IPS-18a (cell line): Measurements from ENCODE around the gene KCNAB2.
"Not testable (repeated sequence)": the region's sequence is repeated elsewhere in the genome, so short reads cannot be mapped to it uniquely, and the experiment has no call there.

Experiments
- H3K27ac ChIP-seq: one replicate; pipeline ENCODE4 v1.5.1; 2013; ENCODE audit warnings: low read length
- H3K27me3 ChIP-seq: one replicate; pipeline ENCODE4 v1.6.1; 2013; ENCODE audit warnings: mild to moderate bottlenecking, low read length; ENCODE audit not compliant: control insufficient read depth, insufficient read depth
- H3K36me3 ChIP-seq: one replicate; pipeline ENCODE4 v1.6.1; 2013; ENCODE audit warnings: low read depth, low read length; ENCODE audit not compliant: control insufficient read depth
- H3K4me1 ChIP-seq: one replicate; pipeline ENCODE4 v1.6.1; 2013; ENCODE audit warnings: low read depth, low read length; ENCODE audit not compliant: control insufficient read depth
- H3K4me3 ChIP-seq: one replicate; pipeline ENCODE4 v1.5.1; 2013; ENCODE audit warnings: low read length
- H3K9ac ChIP-seq: one replicate; pipeline ENCODE4 v1.6.1; 2013; ENCODE audit warnings: mild to moderate bottlenecking, low read length, moderate library complexity
- H3K9me3 ChIP-seq: one replicate; pipeline ENCODE4 v1.6.1; 2013; ENCODE audit warnings: low read depth, low read length; ENCODE audit not compliant: control insufficient read depth

KCNAB2 gene

DNA sequence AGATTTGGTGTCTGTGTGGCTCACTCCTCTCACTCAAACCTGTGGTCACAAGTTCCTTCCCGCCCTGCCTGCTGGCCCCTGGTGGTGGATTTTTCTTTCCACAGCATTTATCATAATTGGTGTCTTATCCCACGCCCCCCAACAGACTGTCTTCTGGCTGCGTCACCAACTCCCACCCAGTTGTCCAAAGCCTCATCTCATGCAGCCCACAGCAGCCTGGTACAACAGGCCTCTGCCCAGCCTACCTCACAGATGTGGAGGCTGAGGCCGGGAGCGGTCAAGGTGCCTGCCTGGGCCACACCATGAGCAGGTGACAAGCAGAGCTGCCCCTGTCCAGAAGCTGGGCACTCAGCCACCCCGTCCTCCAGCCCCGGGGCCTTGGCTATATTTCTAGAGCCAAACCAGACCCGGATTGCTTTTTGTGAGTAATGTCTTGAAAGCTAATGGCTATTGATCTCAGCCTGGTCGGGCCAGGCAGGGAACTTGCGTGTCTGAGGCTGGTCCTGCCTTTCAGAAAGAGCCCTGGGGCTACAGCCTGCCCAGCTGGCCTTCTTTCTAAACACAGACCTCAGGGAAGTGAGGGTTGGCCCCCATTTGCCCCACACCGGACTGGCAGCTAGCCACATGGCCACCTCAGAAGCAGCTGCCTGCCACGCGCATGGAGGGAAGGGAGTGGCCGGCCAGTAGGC is 2.6 kb downstream of the KCNAB2 start:
- H3K9ac ChIP-seq = no peak overlapping the region
- no peaks in the 10 kb centered on the region for H3K27me3 ChIP-seq
- no peak overlapping the region for H3K4me3 ChIP-seq
- peaks cover 4% of the 10 kb centered on the region for H3K4me1 ChIP-seq
- no peak overlapping the region for H3K27ac ChIP-seq
- H3K36me3 ChIP-seq = no peaks in the 10 kb centered on the region
- H3K9me3 ChIP-seq = no peaks in the 10 kb centered on the region

DNA sequence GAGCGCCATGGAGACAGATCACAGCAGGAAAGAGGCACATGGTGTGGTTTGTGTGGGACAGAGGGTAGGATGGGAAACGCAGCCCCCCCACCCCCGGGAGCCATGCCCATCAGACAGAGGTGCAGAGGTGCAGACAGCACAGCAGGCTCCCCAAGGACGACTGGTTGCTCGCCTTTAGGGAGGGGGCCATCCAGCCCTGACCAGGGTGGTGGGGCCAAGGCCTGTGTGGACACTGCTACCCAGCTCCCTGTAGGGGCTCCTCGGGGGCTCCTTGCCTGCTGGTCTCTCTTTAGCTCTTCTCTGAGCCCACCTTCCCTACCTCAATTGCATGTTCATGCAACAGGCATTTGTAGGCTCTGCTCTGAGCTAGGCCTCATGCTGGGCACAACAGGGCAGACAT is 3.7 kb downstream of the KCNAB2 start:
- Histone ChIP-seq H3K9ac (no peak overlapping the region), H3K4me3 (no peak overlapping the region), H3K36me3 (no peaks in the 10 kb centered on the region), H3K27ac (no peak overlapping the region), H3K4me1 (peaks cover 4% of the 10 kb centered on the region), H3K9me3 (no peaks in the 10 kb centered on the region), H3K27me3 (no peaks in the 10 kb centered on the region)

DNA sequence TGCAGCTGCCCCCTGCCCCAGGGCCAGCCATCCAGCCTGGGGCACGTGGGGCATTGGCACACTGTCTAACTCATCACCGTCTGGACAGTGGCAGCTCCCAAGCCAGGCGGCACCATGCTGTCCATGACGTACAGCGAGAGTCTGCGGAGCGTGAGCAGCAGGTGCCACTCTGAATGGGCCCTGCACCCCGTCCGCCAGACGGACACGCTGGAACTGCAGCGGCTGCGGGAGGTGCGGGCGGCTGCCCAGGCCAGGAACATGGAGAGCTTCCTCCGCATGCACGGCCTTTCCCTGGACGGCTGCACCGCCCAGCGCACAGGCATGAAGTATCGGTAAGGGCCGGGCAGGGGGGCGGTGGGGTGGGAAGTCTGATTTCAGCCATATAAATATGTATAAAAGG is 5.7 kb downstream of the KCNAB2 start:
- Histone ChIP-seq H3K9ac (no peak overlapping the region), H3K4me3 (no peak overlapping the region), H3K27ac (no peak overlapping the region), H3K36me3 (no peaks in the 10 kb centered on the region), H3K9me3 (no peaks in the 10 kb centered on the region), H3K4me1 (peaks cover 4% of the 10 kb centered on the region), H3K27me3 (no peaks in the 10 kb centered on the region)

DNA sequence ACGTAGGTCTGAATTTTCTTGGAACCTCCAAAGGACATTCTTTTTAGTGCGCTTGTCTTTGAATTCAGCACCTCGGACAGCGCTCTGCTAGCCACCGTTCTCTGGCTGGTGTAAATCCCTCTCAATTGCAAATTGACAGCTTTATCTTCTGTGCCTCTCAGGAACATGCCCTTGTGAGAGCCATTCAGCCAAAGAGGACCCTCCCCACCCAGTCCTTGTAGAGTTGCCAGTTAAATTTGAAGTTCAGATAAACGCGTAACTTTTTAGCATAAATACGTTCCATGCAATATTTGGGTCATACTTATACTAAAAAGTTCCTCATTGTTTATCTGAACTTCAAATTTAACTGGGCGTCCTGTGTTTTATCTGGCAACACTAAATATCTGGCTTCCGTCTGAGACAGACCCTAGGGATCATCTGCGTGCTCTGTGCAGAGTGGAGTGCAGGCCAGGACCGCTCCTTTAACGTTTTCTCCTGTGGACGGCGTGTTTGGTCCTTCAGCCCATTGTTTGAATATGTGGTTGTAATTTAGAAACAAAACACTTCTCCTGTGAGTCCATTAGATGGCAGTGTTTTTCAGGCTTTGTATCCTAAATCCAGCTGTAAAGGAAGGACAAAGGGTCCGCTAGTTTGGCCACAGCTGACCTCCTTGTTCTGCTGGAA is 7.0 kb downstream of the KCNAB2 start:
- no peak overlapping the region for H3K27ac ChIP-seq

DNA sequence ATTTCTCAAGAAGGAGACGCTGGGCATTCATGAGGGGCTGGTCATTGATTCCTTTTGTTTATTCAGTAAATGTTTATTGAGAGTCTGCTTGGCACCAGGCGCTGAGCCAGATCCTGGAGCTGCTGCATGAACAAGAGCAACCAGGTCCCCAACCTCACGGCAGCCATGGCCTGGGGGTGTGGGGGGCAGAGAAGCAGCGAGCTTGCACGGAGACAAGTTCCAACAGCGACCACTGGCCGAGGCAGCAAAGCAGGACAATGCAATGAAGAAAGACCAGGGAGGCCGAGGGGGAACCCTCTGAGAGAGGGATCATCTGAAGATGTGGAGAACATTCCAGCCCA is 7.5 kb downstream of the KCNAB2 start:
- no peaks in the 10 kb centered on the region for H3K9me3 ChIP-seq
- no peaks in the 10 kb centered on the region for H3K27me3 ChIP-seq
- no peak overlapping the region for H3K27ac ChIP-seq
- H3K9ac ChIP-seq = no peak overlapping the region
- H3K4me1 ChIP-seq = peaks cover 4% of the 10 kb centered on the region
- H3K4me3 ChIP-seq = no peak overlapping the region
- H3K36me3 ChIP-seq = no peaks in the 10 kb centered on the region

More for the DNA sequence above, 7.0 kb downstream of the KCNAB2 start:
- no peaks in the 10 kb centered on the region for H3K27me3 ChIP-seq
- no peaks in the 10 kb centered on the region for H3K36me3 ChIP-seq
- peaks cover 4% of the 10 kb centered on the region for H3K4me1 ChIP-seq
- no peak overlapping the region for H3K9ac ChIP-seq
- H3K4me3 ChIP-seq = peak overlapping the region; percentile 46
- H3K9me3 ChIP-seq = no peaks in the 10 kb centered on the region

DNA sequence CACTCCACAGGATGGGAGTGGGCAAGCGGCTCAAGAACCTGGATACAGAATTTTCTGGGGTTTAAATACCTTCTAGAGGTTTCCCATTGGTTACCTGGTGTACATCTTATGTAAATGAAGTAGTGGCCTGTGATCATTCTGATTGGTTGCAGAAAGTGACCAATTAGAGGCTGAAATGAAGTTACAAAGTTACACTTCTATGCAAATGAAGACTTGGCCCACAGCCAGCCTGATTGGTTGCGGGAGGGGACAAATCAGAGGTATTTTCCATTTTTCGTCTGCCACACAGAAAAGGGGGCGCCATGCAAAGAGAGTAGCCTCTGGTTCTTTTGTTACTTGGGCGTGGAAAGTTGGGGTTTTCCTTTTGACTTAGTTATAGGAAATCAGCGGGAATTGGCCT is 8.9 kb downstream of the KCNAB2 start:
- H3K9ac ChIP-seq = no peak overlapping the region
- no peak overlapping the region for H3K4me3 ChIP-seq
- no peaks in the 10 kb centered on the region for H3K27me3 ChIP-seq
- no peak overlapping the region for H3K27ac ChIP-seq
- peaks cover 4% of the 10 kb centered on the region for H3K4me1 ChIP-seq
- H3K9me3 ChIP-seq = no peaks in the 10 kb centered on the region
- H3K36me3 ChIP-seq = no peaks in the 10 kb centered on the region

DNA sequence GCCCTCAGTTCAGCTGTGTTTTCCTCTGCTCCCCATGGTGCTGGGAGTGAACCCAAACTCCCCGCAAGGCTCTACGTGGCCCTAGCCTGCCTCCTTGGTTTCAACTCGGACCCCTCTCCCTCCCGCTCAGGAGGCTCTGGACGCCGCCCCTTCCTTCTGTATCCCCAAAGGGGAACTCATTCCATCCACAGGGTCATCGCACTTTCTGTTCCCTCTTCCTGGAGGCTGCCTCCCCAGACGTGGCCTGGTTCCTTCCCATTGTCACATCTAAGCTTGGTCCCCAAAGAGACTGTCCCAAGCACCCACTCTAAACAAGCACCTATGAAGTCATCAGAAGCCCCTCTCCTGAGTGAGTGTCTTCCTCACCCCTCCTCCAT is 10.9 kb downstream of the KCNAB2 start:
- no peaks in the 10 kb centered on the region for H3K9me3 ChIP-seq
- H3K36me3 ChIP-seq = no peaks in the 10 kb centered on the region
- no peak overlapping the region for H3K4me3 ChIP-seq
- no peaks in the 10 kb centered on the region for H3K27me3 ChIP-seq
- no peak overlapping the region for H3K27ac ChIP-seq
- no peak overlapping the region for H3K9ac ChIP-seq
- peaks cover 4% of the 10 kb centered on the region for H3K4me1 ChIP-seq

DNA sequence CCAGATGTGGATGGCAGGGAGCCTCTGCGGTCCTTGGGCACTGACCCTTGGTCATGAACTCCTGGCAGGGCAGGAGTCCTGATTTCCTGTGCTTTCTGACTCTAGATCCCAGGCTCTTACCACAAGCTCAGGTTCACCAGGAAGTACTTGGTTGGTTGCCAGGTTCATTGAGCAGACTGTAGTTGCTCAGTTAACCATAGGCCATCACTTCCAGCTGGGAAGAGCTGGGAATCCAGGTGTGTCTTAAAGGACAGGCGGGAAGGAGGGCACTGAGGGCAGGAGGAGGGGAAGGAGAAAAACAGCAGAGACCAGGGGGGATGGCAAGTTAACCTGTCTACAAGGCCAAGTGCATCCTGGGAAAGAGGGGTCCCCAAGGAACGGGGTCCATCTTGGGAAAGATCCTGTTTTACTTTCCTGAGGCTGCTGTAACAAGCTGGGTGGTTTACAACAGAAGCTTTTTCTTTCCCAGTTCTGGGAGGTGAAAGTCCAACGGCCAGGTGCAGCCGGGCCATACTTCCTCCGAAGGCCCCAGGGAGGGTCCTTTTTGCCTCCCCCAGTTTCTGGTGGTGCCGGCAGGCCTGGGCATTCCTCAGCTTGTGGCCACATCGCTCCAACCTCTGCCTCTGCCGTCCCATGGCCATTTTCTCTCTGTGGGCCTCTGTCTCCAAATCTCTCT is 11.6 kb downstream of the KCNAB2 start:
- no peaks in the 10 kb centered on the region for H3K36me3 ChIP-seq
- H3K9me3 ChIP-seq = no peaks in the 10 kb centered on the region
- H3K27ac ChIP-seq = no peak overlapping the region
- H3K4me1 ChIP-seq = peaks cover 4% of the 10 kb centered on the region
- H3K27me3 ChIP-seq = no peaks in the 10 kb centered on the region
- H3K9ac ChIP-seq = no peak overlapping the region
- no peak overlapping the region for H3K4me3 ChIP-seq

DNA sequence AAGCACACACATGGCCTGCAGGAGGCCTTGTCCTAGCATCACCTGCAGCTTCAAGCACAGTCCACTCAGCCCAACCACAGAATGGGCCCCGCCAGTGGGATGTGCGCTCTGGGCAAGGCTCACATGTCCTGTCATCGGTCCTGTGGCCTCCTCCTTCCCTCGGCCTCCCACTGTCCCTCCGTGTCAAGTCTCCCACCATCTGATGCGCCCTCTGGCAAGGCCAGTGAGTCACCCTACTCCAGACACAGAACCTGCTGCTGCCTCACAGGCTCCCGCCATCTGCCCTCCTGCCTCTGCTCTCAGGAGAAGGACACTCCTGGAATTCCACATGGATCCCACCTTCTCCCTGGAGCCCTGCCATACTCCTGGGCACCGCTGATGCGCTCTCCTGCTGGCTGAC is 14.2 kb downstream of the KCNAB2 start:
- Histone ChIP-seq H3K9ac (no peak overlapping the region), H3K9me3 (no peaks in the 10 kb centered on the region), H3K4me3 (no peak overlapping the region), H3K27me3 (no peaks in the 10 kb centered on the region), H3K4me1 (no peaks in the 10 kb centered on the region), H3K27ac (no peak overlapping the region), H3K36me3 (no peaks in the 10 kb centered on the region)

DNA sequence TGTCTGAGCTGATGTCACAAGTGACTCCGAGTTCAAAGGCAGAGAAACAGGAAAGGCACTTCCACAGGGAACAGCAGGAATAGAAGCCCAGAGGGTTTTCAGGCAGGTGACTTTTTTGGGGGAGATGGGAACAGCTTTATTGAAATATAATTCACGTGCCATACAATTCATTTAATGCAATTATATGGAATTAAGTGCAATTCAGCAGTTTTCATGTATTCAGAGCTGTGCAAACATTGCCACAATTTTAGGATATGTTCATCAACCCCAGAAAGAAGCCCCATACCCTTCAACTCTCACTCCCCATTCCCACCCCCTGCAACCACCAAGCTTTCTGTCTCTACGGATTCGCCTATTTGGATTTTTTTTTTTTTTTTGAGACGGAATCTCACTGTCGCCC is 17.0 kb downstream of the KCNAB2 start:
- Histone ChIP-seq H3K4me3 (no peak overlapping the region), H3K27ac (no peak overlapping the region), H3K27me3 (no peaks in the 10 kb centered on the region), H3K4me1 (no peaks in the 10 kb centered on the region), H3K36me3 (no peaks in the 10 kb centered on the region), H3K9me3 (no peaks in the 10 kb centered on the region), H3K9ac (no peak overlapping the region)

DNA sequence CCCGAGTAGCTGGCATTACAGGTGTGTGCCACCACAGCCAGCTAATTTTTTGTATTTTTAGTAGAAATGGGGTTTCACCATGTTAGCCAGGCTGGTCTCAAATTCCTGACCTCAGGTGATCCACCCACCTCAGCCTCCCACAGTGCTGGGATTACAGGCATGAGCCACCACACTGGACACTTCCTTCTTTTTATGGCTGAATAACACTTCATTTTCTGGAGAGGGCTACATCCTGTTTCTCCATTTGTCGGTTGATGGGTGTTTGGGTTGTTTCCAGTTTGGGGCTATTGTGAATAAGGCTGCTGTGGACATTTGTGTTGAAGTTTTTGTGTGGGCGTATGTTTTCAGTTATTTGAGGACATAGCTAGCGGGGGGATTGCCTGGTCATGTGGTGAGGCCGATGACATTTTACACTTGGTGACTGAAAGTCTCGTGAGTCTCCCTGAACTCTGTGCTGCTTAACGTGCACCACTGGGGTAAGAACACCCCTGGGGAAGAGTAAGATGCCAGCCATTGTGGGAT is 17.9 kb downstream of the KCNAB2 start:
- not testable (repeated sequence) for H3K4me1 ChIP-seq, H3K9me3 ChIP-seq, H3K4me3 ChIP-seq, H3K27ac ChIP-seq, H3K27me3 ChIP-seq, H3K9ac ChIP-seq, H3K36me3 ChIP-seq
